NCI-H2196 (cell line): Measurements from ENCODE around the gene DESI1.
"Not testable (repeated sequence)": the region's sequence is repeated elsewhere in the genome, so short reads cannot be mapped to it uniquely, and the experiment has no call there.

Source experiments
- DNase-seq: peaks from one replicate; lab custom pipeline; 2025; ENCODE audit not compliant: unreplicated experiment; lab: John Stamatoyannopoulos, UW

The DESI1 gene

DNA sequence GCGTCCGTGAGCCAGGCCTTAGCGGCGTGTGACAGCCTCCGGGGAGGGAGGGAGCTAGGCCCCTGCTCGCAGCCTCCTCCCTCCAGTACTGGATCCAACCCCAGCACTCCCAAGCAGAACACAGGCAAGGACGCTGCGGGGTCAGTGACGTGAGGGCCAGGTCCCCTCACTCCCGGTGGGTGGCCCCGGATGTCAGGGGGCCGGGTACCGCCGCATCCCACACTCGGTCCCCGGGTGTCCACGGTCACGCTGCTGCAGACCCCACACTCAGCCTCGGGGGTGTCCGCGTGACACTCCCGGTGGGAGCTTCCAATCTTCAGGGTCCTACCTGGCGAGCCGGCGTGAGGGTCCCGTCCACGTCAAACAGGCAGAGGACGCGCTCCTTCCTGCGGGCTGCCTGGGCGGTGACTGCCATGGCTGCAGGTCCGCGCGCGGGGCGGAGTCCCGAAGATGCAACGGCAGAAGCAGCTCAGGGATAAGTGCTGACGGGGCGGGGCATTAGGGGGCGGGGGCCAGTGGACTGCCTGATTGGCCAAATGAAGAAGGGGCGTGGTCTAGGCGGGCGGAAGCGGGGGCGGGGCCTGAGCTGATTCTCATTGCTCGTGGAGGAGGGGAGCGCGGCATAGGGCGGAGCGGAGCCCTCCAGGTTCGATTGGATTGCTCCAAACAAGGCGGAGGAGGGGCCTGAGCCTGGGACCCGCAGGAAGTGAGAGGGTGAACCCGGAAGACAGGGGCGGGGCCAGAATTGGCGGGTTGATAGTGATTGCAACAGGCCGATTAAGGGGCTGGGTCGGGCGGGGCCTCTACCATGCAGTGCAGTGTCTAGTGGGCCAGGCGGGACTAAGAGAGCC lies 31.2 kb downstream of the DESI1 start, which contains the start of gene PMM1:
Gene PMM1, minus strand, starts transcription at position 450 of the 851 bp plus-strand sequence. Its CDS starts 35 bp downstream, at position 415.
- DNase-seq, result peak; percentile 99

DNA sequence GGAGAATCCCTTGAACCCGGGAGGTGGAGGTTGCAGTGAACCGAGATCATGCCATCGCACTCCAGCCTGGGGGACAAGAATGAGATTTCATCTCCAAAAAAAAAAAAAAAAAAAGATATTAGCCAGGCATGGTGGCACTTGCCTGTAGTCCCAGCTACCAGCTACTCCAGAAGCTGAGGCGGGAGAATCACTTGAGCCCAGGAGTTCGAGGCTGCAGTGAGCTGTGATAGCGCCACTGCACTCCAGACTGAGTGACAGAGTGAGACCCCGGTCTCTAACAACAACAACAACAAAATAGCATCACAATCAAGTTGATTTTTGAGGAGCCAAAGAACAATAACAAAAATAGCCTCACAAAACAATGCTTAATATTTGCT lies 33.5 kb downstream of the DESI1 start:
- no peak for DNase-seq

DNA sequence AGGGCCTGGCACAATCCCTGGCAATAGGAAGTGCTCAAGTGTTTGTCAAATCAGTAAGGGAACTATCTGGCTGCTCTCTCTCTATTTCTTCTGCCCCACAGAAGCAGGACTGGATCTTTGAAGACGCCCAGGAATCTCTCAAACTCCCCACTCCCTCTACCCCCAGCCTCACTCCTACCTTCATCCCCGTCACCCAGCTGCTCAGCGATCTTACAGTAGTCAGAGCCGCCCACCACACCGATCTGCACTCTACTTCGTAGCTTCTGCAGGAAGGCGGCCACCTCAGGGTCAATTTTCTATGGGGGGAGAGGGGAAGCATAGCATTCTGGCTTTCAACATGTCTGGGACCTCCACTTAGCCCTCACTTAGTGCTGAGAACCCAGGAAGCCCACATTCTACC lies 34.9 kb downstream of the DESI1 start:
- no peak for DNase-seq

DNA sequence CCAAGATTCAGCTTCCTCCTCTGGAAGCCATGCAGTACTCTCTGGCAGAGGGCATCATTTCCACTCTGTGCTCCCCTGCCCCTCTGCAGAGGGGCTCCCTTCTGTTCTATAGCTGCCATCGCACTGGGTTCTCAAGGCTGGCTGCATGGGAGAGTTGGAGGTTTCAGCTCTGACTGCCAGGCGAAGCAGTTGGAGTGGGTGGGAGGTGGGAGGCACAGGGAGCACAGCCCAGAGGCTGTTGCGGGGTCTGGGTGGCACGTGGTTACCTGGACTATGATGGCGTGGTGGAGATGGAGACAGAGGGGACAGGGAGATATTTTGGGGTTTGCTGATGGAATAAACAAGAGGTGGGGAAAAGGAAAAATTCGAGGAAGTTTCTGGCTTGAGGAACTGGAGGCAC lies 36.0 kb downstream of the DESI1 start:
- DNase-seq, result no peak

DNA sequence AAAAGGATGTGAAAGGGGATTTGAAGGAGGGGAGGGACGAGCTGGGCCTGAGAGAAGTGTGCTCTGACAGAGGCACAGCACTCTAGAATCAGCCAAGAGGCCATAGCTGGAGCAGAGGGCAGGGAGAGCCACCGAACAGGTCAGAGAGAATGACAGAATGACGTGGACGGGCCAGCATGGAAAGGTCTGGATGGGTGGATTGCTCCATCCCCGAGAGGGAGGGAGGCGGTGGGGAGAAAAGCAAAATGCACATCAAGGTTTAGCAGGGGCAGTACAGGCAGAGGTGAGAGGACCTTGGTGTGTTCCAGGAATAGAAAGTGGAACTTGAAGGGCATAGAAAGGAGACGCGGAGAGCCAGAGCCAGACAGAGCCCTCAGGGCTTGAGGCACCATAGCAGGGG lies 38.1 kb downstream of the DESI1 start:
- no peak for DNase-seq

DNA sequence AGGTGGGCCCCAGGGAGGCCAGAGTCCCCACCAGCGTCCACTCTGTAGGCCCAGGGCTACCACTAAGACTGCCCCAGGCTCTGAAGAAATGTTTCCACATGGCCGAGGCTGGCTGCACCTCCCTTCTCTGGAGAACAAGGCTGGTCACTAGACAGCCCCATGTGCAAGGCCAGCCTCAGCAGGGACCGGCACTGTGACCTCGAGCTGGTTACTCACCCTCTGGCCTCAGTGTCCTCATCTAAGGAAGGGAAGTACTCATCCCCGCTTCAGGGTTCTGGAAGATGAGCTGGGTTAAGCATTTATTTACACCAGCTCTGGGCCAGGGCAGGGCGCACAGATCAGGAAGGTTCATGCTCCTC lies 40.9 kb downstream of the DESI1 start:
- DNase-seq, result no peak

DNA sequence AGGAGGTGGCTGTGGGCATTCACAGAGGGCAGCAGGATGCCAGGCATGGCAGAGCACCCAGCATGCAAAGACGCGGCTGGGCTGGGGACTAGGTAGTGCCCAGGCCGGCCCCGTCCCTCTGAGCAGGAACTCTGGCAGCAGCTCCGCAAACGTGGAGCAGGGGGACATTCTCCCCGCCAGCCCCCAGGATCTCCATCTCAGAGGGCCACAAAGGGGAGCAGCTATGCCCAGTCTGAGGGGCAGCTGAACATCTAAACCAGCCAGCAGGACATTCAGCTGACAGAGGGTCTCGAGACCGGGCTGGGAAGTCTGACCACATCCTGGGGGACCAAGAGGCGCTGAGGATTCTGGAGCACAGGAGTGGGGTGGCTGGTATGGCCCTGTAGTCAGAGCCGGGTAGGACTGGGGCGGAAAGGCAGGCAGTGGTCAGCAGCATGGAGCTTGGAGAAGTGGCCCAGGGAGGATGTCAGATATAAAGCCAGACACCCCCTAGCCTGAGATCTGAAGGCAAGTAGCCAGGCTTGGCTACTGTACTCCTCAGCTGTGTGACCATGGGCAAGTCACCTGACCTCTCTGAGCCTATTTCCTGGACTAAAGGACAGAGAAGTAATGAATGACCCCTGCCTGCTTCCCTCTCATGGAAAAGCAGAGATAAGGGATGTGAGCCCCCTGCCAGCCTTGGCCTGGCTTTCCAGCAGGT lies 41.4 kb downstream of the DESI1 start:
- DNase-seq, result no peak

DNA sequence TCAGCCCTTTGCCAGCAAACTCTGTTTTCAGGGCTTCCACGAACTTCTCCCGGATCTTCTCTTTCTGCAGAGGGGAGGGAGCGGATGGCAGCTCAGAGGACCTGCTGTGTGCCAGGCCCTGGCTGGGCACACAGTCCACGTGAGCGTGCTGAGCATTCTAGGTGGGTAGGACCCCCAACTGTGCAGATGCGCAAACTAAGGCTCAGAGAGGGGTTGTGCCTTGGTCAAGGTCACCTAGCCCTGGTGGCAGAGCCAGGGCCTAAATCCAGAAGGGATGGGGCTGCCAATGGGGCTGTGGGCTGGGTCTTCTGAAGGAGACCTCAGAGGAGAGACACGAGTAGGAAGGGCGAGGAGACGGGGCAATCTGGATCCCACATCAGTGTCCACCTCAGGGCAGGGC lies 42.0 kb downstream of the DESI1 start:
- no peak for DNase-seq

DNA sequence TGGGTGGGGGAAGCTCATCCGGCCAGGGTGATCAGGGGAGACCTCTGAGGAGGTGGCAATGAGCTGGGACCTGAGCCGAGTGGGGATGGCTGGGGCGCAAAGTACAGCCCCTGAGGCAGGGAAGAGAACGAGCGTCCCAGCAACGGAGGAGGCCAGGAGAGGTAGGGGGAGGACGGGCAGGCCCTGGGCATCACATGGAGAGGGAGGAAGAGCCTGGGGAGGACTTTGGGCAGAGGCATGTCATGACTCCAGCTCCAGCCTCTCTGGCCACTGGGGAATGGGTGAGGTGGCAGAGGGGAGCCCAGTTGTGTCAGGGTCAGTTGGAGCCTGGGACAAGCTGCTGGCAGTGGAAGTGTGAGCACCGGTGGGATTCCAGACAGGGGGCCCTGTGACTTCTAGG lies 42.7 kb downstream of the DESI1 start:
- no peak for DNase-seq

DNA sequence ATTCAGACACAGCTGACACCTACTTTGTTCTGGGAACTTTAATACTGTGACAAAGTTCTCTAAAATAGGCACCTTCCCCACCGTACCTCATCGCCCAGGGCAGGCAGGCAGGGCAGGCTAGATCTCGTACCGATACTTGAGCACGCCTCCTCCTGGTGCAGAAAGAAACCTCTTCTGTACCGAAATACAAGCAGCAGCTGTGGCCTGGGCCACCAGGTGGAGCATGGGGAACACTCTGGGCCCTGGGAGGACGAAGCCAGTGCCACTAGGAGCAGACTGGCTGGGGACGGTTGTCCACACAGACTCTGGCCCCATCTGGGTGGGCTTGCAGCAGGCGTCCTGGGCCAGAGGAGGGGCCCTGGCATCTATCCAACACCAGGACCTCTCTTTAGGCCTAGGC lies 44.0 kb downstream of the DESI1 start:
- DNase-seq, result peak; percentile 44

DNA sequence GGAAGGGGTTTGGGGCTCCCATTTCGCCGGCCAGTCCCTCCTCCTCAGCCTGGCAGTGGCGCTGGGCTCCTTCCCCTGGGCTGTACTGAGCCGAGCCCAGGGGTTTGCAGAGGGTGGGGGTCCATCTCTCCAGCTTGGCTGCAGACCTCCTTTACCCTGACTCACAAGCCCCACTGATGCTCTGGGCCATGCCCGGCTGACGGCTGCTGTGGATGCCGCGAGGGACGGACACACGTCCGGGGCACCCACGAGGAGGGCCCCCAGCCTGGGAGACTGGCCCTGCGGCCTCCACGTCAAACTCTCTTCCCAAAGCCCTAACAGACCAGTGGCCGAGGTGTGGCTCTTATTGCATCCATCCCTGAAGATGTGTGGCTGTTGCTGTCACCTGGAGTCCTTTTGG lies 45.3 kb downstream of the DESI1 start:
- no peak for DNase-seq

DNA sequence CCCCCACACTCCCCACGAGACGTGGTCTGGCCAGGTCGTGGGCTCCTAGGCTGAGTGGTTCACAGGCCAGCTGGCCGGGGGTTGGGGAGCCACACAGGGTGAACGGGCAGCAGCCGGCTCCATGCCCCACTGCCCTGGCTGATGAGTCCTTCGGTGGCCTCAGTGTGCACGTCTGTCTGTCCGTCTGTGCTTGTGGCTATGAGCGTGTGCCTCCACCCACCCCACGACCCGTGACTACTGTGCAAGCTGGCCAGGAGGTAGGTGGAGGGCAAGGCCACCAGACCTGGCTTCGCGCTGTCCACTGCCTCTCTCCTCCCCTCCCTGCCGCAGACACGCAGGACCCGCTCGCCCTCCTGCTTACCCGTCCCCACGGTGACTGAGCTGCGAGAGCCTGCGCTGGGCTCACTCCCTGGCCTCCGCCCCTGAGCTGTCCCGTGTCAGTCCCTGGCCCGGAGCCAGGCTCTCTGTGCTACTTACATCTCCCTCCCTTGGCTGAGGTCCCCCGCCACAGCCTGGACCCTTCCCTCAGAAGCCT lies 45.9 kb downstream of the DESI1 start:
- no peak for DNase-seq

DNA sequence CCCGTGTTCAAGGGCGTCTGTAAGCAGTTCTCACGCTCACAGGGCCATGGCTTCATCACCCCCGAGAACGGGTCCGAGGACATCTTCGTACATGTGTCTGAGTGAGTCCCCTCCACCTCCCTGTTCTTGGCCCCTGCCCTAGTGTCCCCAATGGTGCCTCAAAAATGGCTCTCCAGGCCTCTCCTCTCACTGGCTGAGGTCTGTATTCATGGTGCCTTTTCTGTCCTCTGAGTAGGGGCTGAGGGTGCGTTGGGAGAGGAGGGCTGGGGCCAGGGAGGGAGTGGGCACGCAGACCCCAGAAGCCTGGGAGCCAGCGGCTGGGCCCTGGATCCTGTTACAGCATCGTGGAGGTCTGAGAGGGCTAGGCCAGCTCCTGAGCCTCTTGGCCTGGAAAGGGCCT lies 47.2 kb downstream of the DESI1 start:
- no peak for DNase-seq

DNA sequence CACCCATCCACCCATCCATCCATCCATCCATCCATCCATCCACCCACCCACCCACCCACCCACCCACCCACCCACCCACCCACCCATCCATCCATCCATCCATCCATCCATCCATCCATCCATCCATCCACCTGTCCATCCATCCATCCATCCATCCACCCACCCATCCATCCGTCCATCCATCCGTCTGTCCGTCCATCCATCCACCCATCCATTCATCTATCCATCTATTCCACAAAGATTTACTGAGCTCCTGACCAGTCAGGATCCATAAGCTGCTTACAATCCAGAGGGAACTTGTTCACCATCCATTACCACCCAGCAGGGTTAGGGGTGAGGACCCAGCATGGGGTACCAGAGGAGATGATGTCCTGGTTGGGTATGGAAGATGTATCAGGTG lies 48.5 kb downstream of the DESI1 start:
- not testable (repeated sequence) for DNase-seq

DNA sequence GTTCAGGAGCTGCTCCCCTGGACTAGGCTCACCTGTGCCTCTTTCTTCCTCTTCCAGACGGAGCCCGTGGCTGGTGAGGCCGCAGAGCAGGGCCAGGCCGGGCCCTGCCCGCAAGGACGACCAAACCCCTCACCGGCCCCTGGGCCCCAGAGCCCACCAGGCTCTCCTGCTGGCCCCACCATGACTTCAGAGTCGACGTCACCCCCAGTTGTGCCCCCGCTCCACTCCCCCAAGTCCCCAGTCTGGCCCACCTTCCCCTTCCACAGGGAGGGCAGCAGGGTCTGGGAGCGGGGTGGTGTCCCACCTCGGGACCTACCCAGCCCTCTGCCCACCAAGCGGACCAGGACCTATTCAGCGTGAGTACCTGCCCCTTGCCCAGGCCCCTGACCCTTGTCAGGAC lies 49.1 kb downstream of the DESI1 start:
- no peak for DNase-seq

DNA sequence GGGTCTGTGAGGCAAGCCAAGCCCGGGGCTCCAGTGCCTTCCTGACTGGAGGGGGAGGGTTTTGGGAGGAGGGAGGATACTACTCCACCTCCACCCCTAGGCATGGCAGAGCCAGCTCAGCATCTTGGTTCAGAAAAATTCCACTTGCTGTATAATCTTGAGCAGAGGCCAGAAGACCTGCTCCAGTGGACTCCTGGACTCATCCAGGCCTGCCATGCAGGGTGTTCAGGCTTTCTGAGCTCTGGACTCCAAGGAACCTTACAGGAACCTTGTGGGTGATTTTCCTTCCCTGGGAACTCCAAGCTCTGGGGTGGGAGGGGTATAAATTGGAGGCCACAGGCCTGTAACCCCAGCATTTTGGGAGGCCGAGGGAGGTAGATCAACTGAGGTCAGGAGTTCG lies 50.6 kb downstream of the DESI1 start:
- DNase-seq, result no peak

DNA sequence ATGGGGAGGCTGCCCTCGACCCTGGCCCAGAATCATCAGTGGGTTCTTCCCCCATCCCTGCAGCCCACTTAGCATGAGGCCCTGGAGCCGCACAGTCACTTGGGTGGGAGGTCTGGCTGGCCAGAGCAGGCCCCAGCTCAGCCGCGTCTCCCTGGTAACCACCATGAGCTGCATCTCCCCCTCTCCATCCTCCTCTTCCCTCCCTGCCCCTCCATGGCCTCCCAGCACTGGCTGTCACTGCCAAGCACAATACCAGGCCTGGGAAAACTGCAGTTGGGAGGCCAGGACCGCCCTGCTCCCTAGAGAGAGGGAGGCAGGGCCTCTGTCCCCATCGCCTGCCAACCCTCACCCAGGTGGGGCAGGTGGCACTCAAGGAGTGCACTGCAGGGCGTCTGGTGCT lies 52.0 kb downstream of the DESI1 start:
- no peak for DNase-seq

DNA sequence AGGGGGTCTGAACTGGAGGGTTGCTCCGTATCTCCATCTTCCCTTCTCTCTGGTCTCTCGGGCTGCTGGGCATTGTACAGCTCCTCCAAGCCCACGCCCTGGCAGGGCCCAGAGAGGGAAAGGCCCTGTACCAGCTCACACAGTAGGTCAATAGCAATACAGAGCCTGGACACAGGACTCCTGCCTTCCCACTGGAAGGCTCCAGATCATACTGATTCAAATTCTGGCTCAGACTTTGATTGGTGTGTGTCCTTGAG lies 53.4 kb downstream of the DESI1 start:
- DNase-seq, result no peak

DNA sequence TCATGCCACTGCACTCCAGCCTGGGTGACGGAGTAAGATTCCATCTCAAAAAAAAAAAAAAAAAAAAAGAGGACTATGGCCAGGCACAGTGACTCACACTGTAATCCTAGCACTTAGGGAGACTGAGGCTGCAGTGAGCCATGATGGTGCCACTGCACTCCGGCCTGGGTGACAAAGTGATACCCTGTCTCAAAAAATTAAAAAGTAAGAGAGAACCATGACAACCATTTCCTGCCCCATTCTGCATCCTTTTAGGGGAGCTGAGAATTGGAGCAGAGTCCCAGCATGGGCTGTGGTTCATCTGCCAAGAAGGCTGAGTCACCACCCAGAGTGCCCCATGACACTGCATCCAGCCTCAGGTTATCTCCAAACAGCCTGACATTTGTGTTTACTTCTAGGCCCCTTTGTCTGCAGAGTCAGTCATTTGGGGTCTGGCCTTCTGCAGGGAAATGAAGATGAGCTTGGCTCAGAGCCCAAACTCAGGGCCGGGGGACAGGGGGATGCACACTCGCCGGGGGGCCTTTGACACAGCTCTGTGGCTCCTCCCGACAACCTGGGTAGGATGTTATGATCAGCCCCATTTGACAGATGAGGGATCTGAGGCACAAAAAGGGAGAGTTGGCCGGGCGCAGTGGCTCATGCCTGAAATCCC lies 55.3 kb downstream of the DESI1 start:
- DNase-seq, result peak; percentile 18

DNA sequence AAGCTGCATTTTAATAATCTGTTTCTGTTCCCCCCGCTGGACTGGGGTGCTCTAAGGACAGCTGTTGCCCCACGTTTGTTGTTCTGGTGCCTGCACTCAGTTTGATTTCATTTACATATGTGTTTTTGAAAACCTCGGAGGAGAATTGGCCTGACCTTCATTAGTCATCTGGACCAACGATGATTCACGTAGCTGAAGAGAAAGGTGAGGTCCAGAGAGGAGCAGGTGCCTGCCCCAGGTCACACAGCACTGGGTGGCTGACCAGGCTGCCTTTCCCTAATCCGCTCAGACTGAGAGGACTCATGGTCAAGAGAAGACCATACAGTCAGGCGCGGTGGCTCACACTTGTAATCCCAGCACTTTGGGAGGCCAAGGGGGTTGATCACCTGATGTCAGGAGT lies 56.3 kb downstream of the DESI1 start:
- DNase-seq, result no peak

DNA sequence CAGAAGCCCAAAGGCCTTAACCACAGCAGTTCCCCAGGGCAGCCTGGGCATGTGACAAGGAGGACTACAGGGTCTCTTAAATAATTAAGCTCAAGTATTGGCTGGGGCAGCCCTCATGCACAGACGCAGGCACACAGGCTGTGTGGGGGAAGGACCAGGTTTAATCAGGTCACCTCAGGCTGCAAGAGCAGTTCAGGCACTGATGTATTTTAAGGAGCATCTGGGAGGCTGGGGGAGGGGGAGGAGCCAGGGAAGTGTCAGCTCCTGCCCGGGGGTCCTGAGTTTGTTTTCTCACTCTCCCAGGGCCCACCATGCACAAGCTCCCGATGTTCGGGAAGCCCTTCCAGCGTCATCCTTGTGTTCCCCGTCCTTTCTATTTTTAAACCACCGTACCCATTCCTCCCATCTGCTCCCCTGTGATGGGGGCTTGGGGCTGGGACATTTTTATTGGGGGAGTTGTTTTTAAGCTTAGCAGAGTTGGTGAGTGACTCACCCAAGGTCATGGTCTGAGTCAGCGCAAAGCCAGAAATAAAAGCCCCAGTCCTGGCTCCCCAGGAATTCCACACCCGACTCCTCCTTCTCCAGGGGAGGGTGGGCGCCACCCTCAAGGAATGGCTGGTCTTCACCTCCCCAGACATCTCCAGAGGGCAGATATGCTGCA lies 57.7 kb downstream of the DESI1 start:
- no peak for DNase-seq

DNA sequence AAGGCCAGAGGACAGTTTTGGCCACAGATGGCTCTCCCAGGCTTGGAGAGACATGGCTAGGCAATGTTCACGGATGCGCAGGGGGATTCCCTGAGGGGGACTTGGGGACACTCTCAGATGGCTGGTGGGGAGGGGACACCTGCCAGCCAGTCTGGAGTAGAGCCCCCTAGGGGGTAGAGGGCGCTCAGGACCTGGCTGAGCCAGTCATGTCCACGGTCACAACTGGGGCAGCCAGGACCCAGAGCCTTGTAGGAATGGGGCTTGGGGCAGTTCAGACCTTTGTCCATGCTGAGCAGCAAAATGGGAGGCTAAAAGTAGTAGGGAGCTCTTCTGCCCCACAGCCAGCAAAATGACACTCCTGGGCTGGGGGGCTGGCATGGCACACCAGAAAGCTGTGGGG lies 58.4 kb downstream of the DESI1 start:
- DNase-seq, result no peak
